ENCODE measurements around the gene INTS7.
"Not testable (repeated sequence)": the region's sequence is repeated elsewhere in the genome, so short reads cannot be mapped to it uniquely, and the experiment has no call there.

Gene INTS7

DNA sequence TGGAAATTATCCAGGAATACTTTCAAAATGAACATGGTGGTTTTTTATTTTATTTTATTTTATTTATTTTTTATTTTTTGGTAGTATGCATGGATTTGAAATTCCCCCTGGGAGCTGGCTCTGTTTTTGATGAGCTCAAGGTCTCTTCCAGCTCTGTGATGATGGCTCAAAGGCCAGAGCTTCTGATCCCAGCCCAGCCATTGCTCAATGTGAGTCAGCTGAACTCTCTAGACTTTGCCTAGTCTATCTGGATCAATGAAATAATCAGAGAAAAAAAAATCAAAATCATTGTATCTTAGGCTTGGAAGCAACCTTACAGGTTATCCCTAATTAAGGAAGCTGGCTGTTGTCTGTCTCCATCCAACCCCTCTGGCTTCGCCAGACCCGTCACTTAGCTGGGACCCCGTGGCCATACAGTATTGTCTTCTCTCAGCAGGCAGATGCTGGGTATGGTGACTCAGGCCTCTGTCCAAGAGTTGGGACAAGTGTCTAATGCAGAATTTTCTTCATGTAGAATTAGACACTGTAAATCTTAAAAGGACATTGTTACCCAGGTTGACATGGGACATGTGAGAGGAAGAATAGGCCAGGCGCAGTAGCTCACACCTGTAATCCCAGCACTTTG, 114.6 kb downstream of the INTS7 start:
- TF ChIP-seq CTCF (IDR thresholded peaks at IDR 0.05; ENCODE audit: low read depth, low read length), result no peak
- no peak for DNase-seq
- H3K4me1 ChIP-seq, result no peaks in the 10 kb centered on the region

DNA sequence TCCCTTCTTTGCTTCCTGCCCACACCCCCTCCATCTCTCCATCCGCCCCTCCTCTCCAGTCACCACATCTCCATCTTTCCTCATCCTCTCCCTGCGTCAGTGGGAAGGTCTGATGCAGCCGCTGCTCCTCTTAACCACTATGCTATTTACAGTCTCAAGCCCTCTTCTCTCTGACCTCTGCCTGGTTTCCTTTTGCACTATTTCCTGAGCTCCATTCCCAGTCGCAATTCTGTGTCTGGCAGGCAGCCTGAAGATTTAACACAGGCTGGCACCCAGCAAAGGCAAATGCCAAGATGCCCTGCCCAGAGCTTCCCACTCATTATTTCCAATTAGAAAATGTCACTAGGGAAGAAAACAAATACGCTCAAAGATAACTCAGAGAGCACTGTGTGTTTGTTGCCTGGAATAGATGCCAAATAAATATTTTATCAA, 115.2 kb downstream of the INTS7 start:
- TF ChIP-seq CTCF (IDR thresholded peaks at IDR 0.05; ENCODE audit: low read depth, low read length), result no peak
- no peaks in the 10 kb centered on the region for H3K9me3 ChIP-seq
- no peaks in the 10 kb centered on the region for H3K27me3 ChIP-seq
- no peaks in the 10 kb centered on the region for H3K36me3 ChIP-seq
- no peak overlapping the region for H3K4me3 ChIP-seq (ENCODE audit: low read depth, low read length)
- H3K4me1 ChIP-seq, result no peaks in the 10 kb centered on the region
- DNase-seq, result no peak

More for the DNA sequence above, 114.6 kb downstream of the INTS7 start:
- H3K9me3 ChIP-seq, result no peaks in the 10 kb centered on the region
- no peaks in the 10 kb centered on the region for H3K27me3 ChIP-seq
- no peak overlapping the region for H3K4me3 ChIP-seq (ENCODE audit: low read depth, low read length)
- H3K36me3 ChIP-seq, result no peaks in the 10 kb centered on the region

GRCh38 chr1:211918843-211919414, 116.4 kb downstream of the INTS7 start:
- no peak for DNase-seq
- TF ChIP-seq CTCF (IDR thresholded peaks at IDR 0.05; ENCODE audit: low read depth, low read length), result no peak
- Histone ChIP-seq H3K27me3 (no peaks in the 10 kb centered on the region), H3K4me3 (ENCODE audit: low read depth, low read length) (no peak overlapping the region), H3K36me3 (no peaks in the 10 kb centered on the region), H3K9me3 (no peaks in the 10 kb centered on the region), H3K4me1 (no peaks in the 10 kb centered on the region)

GRCh38 chr1:211916458-211916857, 118.9 kb downstream of the INTS7 start:
- not testable (repeated sequence) for H3K4me1 ChIP-seq; H3K27me3 ChIP-seq; H3K4me3 ChIP-seq (ENCODE audit: low read depth, low read length); H3K9me3 ChIP-seq; DNase-seq; H3K36me3 ChIP-seq

DNA sequence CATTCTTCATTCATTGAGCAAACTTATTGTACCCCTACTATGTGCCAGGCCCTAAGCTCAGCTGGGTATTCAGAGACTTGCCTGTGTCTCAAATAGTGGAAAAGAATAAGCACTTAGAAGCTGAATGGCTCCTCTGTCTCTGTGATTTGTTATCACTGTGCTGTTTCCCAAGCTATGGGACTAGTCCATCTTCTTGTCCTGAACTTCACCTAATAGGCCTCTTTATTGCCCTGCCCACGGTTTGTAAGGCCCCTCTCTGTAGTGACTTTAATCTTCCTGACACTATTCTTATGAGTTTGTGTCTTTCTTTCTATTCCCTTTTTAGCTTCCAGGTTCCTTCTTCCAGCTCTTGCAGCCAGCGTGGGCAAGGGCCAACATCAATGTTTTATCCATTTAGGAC, 119.4 kb downstream of the INTS7 start:
- TF ChIP-seq CTCF (IDR thresholded peaks at IDR 0.05; ENCODE audit: low read depth, low read length), result no peak
- Histone ChIP-seq H3K4me1 (no peaks in the 10 kb centered on the region), H3K36me3 (no peaks in the 10 kb centered on the region), H3K27me3 (no peaks in the 10 kb centered on the region), H3K9me3 (no peaks in the 10 kb centered on the region), H3K4me3 (ENCODE audit: low read depth, low read length) (no peak overlapping the region)
- no peak for DNase-seq

GRCh38 chr1:211912844-211913432, 122.4 kb downstream of the INTS7 start:
- Histone ChIP-seq H3K36me3 (no peaks in the 10 kb centered on the region), H3K9me3 (no peaks in the 10 kb centered on the region)
- DNase-seq, result no peak

More at GRCh38 chr1:211912844-211913432, 122.4 kb downstream of the INTS7 start:
- no peaks in the 10 kb centered on the region for H3K27me3 ChIP-seq
- H3K4me3 ChIP-seq (ENCODE audit: low read depth, low read length), result no peak overlapping the region
- no peaks in the 10 kb centered on the region for H3K4me1 ChIP-seq
- no peak for TF ChIP-seq CTCF (IDR thresholded peaks at IDR 0.05; ENCODE audit: low read depth, low read length)

Measured in BE2C (cell line).